ENCODE measurements around the gene TCF12. TPM values are rescaled to one million over a fixed set of nuclear protein-coding genes. Genes with fewer than 3 reads are reported as not detected.

TCF12 gene
- polyA plus RNA-seq, 2 donors = 6.8 to 9.5 TPM

- Histone ChIP-seq H3K27me3 (ENCODE audit: control insufficient read depth in 1 of 2, insufficient read depth in 2 of 2, low read length in 2 of 2) (no peaks in the 10 kb centered on the region), H3K4me1 (ENCODE audit: control insufficient read depth in 2 of 2, insufficient read depth in 2 of 2, low read length in 1 of 2) (no peaks in the 10 kb centered on the region), H3K4me3 (ENCODE audit: low read depth in 1 of 2, low read length in 2 of 2) (peak overlapping the region; percentile 71 to 74), H3K27ac (ENCODE audit: low read depth in 2 of 2, low read length in 1 of 2) (peak overlapping the region; percentile 90 to 96), H3K36me3 (ENCODE audit: control insufficient read depth in 2 of 2, insufficient read depth in 2 of 2, low read length in 1 of 2) (no peaks in the 10 kb centered on the region), H3K9me3 (ENCODE audit: control insufficient read depth in 2 of 2, insufficient read depth in 1 of 2, low read depth in 1 of 2, low read length in 1 of 2) (no peaks in the 10 kb centered on the region)
- 49 to 61% methylated on average over 5 of the region's 5 CpGs for WGBS, 2 donors
These were observed 30.5 kb upstream of the TCF12 start for GRCh38 chr15:56887782-56888438.

- H3K36me3 ChIP-seq (ENCODE audit: control insufficient read depth in 2 of 2, insufficient read depth in 2 of 2, low read length in 1 of 2) = no peaks in the 10 kb centered on the region
- H3K4me1 ChIP-seq (ENCODE audit: control insufficient read depth in 2 of 2, insufficient read depth in 2 of 2, low read length in 1 of 2) = no peaks in the 10 kb centered on the region
- no peak overlapping the region for H3K27ac ChIP-seq (ENCODE audit: low read depth in 2 of 2, low read length in 1 of 2)
- H3K27me3 ChIP-seq (ENCODE audit: control insufficient read depth in 1 of 2, insufficient read depth in 2 of 2, low read length in 2 of 2) = no peaks in the 10 kb centered on the region
- no peaks in the 10 kb centered on the region for H3K9me3 ChIP-seq (ENCODE audit: control insufficient read depth in 2 of 2, insufficient read depth in 1 of 2, low read depth in 1 of 2, low read length in 1 of 2)
- 98 to 99% methylated on average over 2 of the region's 2 CpGs for WGBS, 2 donors
- no peak overlapping the region for H3K4me3 ChIP-seq (ENCODE audit: low read depth in 1 of 2, low read length in 2 of 2)
These were observed 28.4 kb upstream of the TCF12 start for GRCh38 chr15:56890038-56890437.

DNA sequence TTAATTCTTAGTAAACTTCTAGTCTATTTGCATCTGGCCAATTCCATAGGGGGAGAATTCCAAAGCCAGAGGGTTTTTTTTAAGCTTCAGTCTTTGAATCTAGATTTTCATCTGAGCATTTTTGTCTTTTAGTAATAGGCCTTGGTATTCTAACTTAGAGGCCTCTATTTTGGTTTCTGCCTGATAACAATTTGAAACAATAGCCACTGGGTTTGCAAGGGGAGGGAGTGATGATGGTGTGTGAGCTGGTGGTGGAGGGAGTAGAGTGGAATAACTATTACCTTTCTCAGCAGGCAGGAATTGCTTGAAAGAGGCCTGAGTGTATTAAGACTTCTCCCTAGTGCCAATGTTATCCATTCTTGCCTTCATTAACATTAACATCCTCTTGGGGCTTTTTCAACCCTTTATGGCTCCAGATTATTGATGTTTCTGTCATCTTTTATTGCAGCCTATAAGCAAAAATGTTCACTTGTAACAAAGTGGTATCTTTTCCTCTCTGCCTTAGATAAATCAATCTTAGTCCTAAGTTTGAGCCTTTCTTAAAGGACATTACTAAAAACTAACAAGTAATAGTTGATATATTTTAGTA, 26.5 kb upstream of the TCF12 start:
- no peaks in the 10 kb centered on the region for H3K4me1 ChIP-seq (ENCODE audit: control insufficient read depth in 2 of 2, insufficient read depth in 2 of 2, low read length in 1 of 2)
- H3K36me3 ChIP-seq (ENCODE audit: control insufficient read depth in 2 of 2, insufficient read depth in 2 of 2, low read length in 1 of 2) = no peaks in the 10 kb centered on the region
- no peaks in the 10 kb centered on the region for H3K9me3 ChIP-seq (ENCODE audit: control insufficient read depth in 2 of 2, insufficient read depth in 1 of 2, low read depth in 1 of 2, low read length in 1 of 2)
- no peaks in the 10 kb centered on the region for H3K27me3 ChIP-seq (ENCODE audit: control insufficient read depth in 1 of 2, insufficient read depth in 2 of 2, low read length in 2 of 2)
- H3K27ac ChIP-seq (ENCODE audit: low read depth in 2 of 2, low read length in 1 of 2) = no peak overlapping the region
- H3K4me3 ChIP-seq (ENCODE audit: low read depth in 1 of 2, low read length in 2 of 2) = no peak overlapping the region

DNA sequence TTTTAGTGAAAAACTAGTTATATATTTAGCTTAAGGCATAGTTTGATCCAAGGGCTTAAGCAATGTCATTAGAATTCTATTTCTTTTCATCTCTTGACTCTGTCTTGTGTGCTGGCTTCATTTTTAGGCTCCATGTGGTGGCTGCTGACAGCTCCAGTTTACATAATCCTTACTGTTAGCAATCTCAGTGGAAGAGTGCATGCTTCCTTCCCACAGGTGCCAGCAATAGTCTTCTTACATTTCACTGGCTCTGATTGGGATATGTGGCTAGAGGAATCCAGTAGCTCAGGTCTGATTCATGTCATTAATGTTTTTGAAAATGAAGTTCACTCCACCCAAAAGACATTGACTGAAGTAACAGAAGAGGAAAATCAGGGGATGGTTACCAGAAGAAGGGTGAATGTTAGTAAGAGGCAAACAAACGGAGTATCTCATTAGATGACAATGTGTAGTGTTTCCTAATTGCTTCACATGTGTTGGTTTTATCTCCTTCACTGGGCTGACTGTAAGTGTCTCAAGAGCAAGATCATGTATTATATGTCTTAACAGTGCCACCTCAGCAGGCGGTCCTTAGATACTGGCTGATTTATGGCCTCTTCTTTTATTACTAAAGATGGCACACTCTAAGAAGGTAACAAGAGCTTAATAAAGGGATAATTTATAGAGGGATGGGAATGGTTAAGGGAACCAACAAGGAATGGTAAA, 25.6 kb upstream of the TCF12 start:
- Histone ChIP-seq H3K4me1 (ENCODE audit: control insufficient read depth in 2 of 2, insufficient read depth in 2 of 2, low read length in 1 of 2) (no peaks in the 10 kb centered on the region), H3K9me3 (ENCODE audit: control insufficient read depth in 2 of 2, insufficient read depth in 1 of 2, low read depth in 1 of 2, low read length in 1 of 2) (no peaks in the 10 kb centered on the region), H3K27ac (ENCODE audit: low read depth in 2 of 2, low read length in 1 of 2) (no peak overlapping the region), H3K36me3 (ENCODE audit: control insufficient read depth in 2 of 2, insufficient read depth in 2 of 2, low read length in 1 of 2) (no peaks in the 10 kb centered on the region), H3K4me3 (ENCODE audit: low read depth in 1 of 2, low read length in 2 of 2) (no peak overlapping the region), H3K27me3 (ENCODE audit: control insufficient read depth in 1 of 2, insufficient read depth in 2 of 2, low read length in 2 of 2) (no peaks in the 10 kb centered on the region)
- 92 to 94% methylated on average over 2 of the region's 2 CpGs for WGBS, 2 donors

GRCh38 chr15:56893364-56893678, 25.1 kb upstream of the TCF12 start:
- WGBS, 2 donors = 57 to 67% methylated on average over 1 of the region's 1 CpG
- no peaks in the 10 kb centered on the region for H3K4me1 ChIP-seq (ENCODE audit: control insufficient read depth in 2 of 2, insufficient read depth in 2 of 2, low read length in 1 of 2)
- H3K27ac ChIP-seq (ENCODE audit: low read depth in 2 of 2, low read length in 1 of 2) = no peak overlapping the region
- H3K9me3 ChIP-seq (ENCODE audit: control insufficient read depth in 2 of 2, insufficient read depth in 1 of 2, low read depth in 1 of 2, low read length in 1 of 2) = no peaks in the 10 kb centered on the region
- H3K27me3 ChIP-seq (ENCODE audit: control insufficient read depth in 1 of 2, insufficient read depth in 2 of 2, low read length in 2 of 2) = no peaks in the 10 kb centered on the region
- H3K36me3 ChIP-seq (ENCODE audit: control insufficient read depth in 2 of 2, insufficient read depth in 2 of 2, low read length in 1 of 2) = no peaks in the 10 kb centered on the region
- no peak overlapping the region for H3K4me3 ChIP-seq (ENCODE audit: low read depth in 1 of 2, low read length in 2 of 2)

DNA sequence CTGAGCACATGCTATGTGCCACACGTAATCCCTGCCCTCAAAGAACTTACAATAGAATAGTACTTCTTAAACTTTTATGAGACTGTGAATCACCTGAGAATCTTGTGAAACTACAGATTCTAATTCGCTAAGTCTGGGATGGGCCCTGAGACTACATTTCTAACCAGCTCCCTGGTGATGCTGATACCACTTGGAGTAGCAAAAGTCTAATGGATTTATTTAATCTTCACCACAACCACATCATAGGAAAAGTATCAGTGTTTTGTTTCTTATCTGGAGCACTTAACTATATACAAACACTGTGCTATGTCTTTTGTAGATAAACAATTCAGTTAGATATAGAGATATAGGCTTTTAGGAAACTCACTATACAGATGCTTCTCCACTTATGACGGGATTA, 23.8 kb upstream of the TCF12 start:
- Histone ChIP-seq H3K27ac (ENCODE audit: low read depth in 2 of 2, low read length in 1 of 2) (no peak overlapping the region), H3K27me3 (ENCODE audit: control insufficient read depth in 1 of 2, insufficient read depth in 2 of 2, low read length in 2 of 2) (no peaks in the 10 kb centered on the region), H3K36me3 (ENCODE audit: control insufficient read depth in 2 of 2, insufficient read depth in 2 of 2, low read length in 1 of 2) (no peaks in the 10 kb centered on the region), H3K4me3 (ENCODE audit: low read depth in 1 of 2, low read length in 2 of 2) (no peak overlapping the region), H3K4me1 (ENCODE audit: control insufficient read depth in 2 of 2, insufficient read depth in 2 of 2, low read length in 1 of 2) (no peaks in the 10 kb centered on the region), H3K9me3 (ENCODE audit: control insufficient read depth in 2 of 2, insufficient read depth in 1 of 2, low read depth in 1 of 2, low read length in 1 of 2) (no peaks in the 10 kb centered on the region)
- 84 to 87% methylated on average over 3 of the region's 3 CpGs for WGBS, 2 donors

DNA sequence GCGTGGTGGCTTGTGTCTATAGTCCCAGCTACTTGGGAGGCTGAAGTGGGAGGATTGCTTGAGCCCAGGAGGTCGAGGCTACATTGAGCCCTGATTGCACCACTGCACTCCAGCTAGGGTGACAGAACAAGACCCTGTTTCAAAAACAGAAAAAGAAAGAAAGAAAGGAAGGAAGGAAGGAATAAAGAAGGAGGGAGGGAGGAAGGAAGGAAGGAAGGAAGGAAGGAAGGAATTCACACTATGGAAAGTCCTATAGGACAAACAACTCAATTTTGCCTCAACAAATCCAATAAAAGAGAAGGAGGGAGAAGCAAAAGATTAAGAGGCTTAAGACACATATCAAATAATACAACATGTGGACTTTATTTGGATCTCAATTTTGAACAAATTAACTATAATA, 16.5 kb upstream of the TCF12 start:
- no peaks in the 10 kb centered on the region for H3K9me3 ChIP-seq (ENCODE audit: control insufficient read depth in 2 of 2, insufficient read depth in 1 of 2, low read depth in 1 of 2, low read length in 1 of 2)
- WGBS, 2 donors = 88 to 91% methylated on average over 2 of the region's 2 CpGs

DNA sequence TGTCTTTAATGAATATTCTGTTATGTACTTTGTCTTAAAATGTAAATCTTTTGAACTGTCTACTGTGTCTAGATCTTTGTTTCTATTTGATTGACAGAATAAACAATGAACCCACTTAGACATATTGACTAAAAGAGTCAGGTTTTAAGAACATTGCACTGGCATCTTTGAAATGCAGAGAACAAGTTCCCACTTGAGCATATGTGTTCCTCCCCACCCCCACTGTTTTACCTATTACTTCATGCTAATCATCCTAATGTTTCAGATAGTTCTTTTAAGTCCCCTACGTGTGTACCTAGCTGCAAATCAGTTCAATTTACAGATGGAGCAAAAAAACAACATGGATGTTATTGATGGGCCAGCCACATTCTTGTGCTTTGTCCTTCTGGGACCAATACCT, 11.7 kb upstream of the TCF12 start:
- H3K9me3 ChIP-seq (ENCODE audit: control insufficient read depth in 2 of 2, insufficient read depth in 1 of 2, low read depth in 1 of 2, low read length in 1 of 2) = no peaks in the 10 kb centered on the region
- H3K4me1 ChIP-seq (ENCODE audit: control insufficient read depth in 2 of 2, insufficient read depth in 2 of 2, low read length in 1 of 2) = no peaks in the 10 kb centered on the region
- no peak overlapping the region for H3K27ac ChIP-seq (ENCODE audit: low read depth in 2 of 2, low read length in 1 of 2)
- WGBS, 2 donors = 44 to 52% methylated on average over 1 of the region's 1 CpG
- H3K4me3 ChIP-seq (ENCODE audit: low read depth in 1 of 2, low read length in 2 of 2) = no peak overlapping the region
- no peaks in the 10 kb centered on the region for H3K27me3 ChIP-seq (ENCODE audit: control insufficient read depth in 1 of 2, insufficient read depth in 2 of 2, low read length in 2 of 2)
- no peaks in the 10 kb centered on the region for H3K36me3 ChIP-seq (ENCODE audit: control insufficient read depth in 2 of 2, insufficient read depth in 2 of 2, low read length in 1 of 2)

More for the DNA sequence above, 16.5 kb upstream of the TCF12 start:
- Histone ChIP-seq H3K36me3 (ENCODE audit: control insufficient read depth in 2 of 2, insufficient read depth in 2 of 2, low read length in 1 of 2) (no peaks in the 10 kb centered on the region), H3K4me3 (ENCODE audit: low read depth in 1 of 2, low read length in 2 of 2) (no peak overlapping the region), H3K4me1 (ENCODE audit: control insufficient read depth in 2 of 2, insufficient read depth in 2 of 2, low read length in 1 of 2) (no peaks in the 10 kb centered on the region), H3K27ac (ENCODE audit: low read depth in 2 of 2, low read length in 1 of 2) (no peak overlapping the region), H3K27me3 (ENCODE audit: control insufficient read depth in 1 of 2, insufficient read depth in 2 of 2, low read length in 2 of 2) (no peaks in the 10 kb centered on the region)

GRCh38 chr15:56910801-56911200, 7.6 kb upstream of the TCF12 start:
- no peak overlapping the region for H3K27ac ChIP-seq (ENCODE audit: low read depth in 2 of 2, low read length in 1 of 2)
- H3K4me1 ChIP-seq (ENCODE audit: control insufficient read depth in 2 of 2, insufficient read depth in 2 of 2, low read length in 1 of 2) = no peaks in the 10 kb centered on the region
- WGBS, 2 donors = 62 to 72% methylated on average over 7 of the region's 7 CpGs
- no peaks in the 10 kb centered on the region for H3K9me3 ChIP-seq (ENCODE audit: control insufficient read depth in 2 of 2, insufficient read depth in 1 of 2, low read depth in 1 of 2, low read length in 1 of 2)
- H3K27me3 ChIP-seq (ENCODE audit: control insufficient read depth in 1 of 2, insufficient read depth in 2 of 2, low read length in 2 of 2) = no peaks in the 10 kb centered on the region
- H3K36me3 ChIP-seq (ENCODE audit: control insufficient read depth in 2 of 2, insufficient read depth in 2 of 2, low read length in 1 of 2) = no peaks in the 10 kb centered on the region
- H3K4me3 ChIP-seq (ENCODE audit: low read depth in 1 of 2, low read length in 2 of 2) = no peak overlapping the region

- Histone ChIP-seq H3K9me3 (ENCODE audit: control insufficient read depth in 2 of 2, insufficient read depth in 1 of 2, low read depth in 1 of 2, low read length in 1 of 2) (no peaks in the 10 kb centered on the region), H3K36me3 (ENCODE audit: control insufficient read depth in 2 of 2, insufficient read depth in 2 of 2, low read length in 1 of 2) (no peaks in the 10 kb centered on the region), H3K4me3 (ENCODE audit: low read depth in 1 of 2, low read length in 2 of 2) (no peak overlapping the region), H3K27ac (ENCODE audit: low read depth in 2 of 2, low read length in 1 of 2) (no peak overlapping the region), H3K27me3 (ENCODE audit: control insufficient read depth in 1 of 2, insufficient read depth in 2 of 2, low read length in 2 of 2) (no peaks in the 10 kb centered on the region), H3K4me1 (ENCODE audit: control insufficient read depth in 2 of 2, insufficient read depth in 2 of 2, low read length in 1 of 2) (no peaks in the 10 kb centered on the region)
- 85 to 87% methylated on average over 3 of the region's 3 CpGs for WGBS, 2 donors
These were observed 5.2 kb upstream of the TCF12 start for GRCh38 chr15:56913241-56913640.
